GM21723 (cell line): ENCODE measurements around the gene DYNLRB1.
"Not testable (repeated sequence)": the region's sequence is repeated elsewhere in the genome, so short reads cannot be mapped to it uniquely, and the experiment has no call there.

Experiments used
- ATAC-seq: cut with Tn5 transposase; IDR thresholded peaks from one replicate; pipeline ENCODE4 v1.9.1; 2021; ENCODE audit warnings: mild to moderate bottlenecking, moderate library complexity; ENCODE audit not compliant: unreplicated experiment

The DYNLRB1 gene

GRCh38 chr20:34516247-34517113 lies at the start of gene DYNLRB1:
Gene DYNLRB1 (plus strand): TSS chr20:34516422. CDS start chr20:34516459, 37 bp downstream.
- peak; percentile 71 for ATAC-seq

GRCh38 chr20:34468951-34469350 lies 47.3 kb upstream of the DYNLRB1 start:
- no peak for ATAC-seq

- ATAC-seq = no peak
These were observed 43.8 kb upstream of the DYNLRB1 start for GRCh38 chr20:34472246-34472925.

- ATAC-seq = no peak
These were observed 42.8 kb upstream of the DYNLRB1 start for GRCh38 chr20:34473262-34473883.

- peak; percentile 56 for ATAC-seq
These were observed 40.1 kb upstream of the DYNLRB1 start for GRCh38 chr20:34475979-34476736.

GRCh38 chr20:34479627-34480026 lies 36.6 kb upstream of the DYNLRB1 start:
- no peak for ATAC-seq

- ATAC-seq = not testable (repeated sequence)
These were observed 34.1 kb upstream of the DYNLRB1 start for GRCh38 chr20:34482154-34482553.

- ATAC-seq = not testable (repeated sequence)
These were observed 32.5 kb upstream of the DYNLRB1 start for GRCh38 chr20:34483585-34484220.

- ATAC-seq = no peak
These were observed 31.1 kb upstream of the DYNLRB1 start for GRCh38 chr20:34485068-34485634.

- no peak for ATAC-seq
These were observed 24.8 kb upstream of the DYNLRB1 start for GRCh38 chr20:34491226-34491931.

- ATAC-seq = no peak
These were observed 24.2 kb upstream of the DYNLRB1 start for GRCh38 chr20:34491932-34492509.

- ATAC-seq = no peak
These were observed 22.6 kb upstream of the DYNLRB1 start for GRCh38 chr20:34493646-34494045.

GRCh38 chr20:34495307-34495706 lies 20.9 kb upstream of the DYNLRB1 start:
- no peak for ATAC-seq

GRCh38 chr20:34495916-34496315 lies 20.3 kb upstream of the DYNLRB1 start:
- no peak for ATAC-seq

- not testable (repeated sequence) for ATAC-seq
These were observed 18.6 kb upstream of the DYNLRB1 start for GRCh38 chr20:34497596-34497995.

- ATAC-seq = no peak
These were observed 15.4 kb upstream of the DYNLRB1 start for GRCh38 chr20:34500823-34501222.

- ATAC-seq = no peak
These were observed 9.7 kb upstream of the DYNLRB1 start for GRCh38 chr20:34506480-34506879.

GRCh38 chr20:34507702-34508413 lies 8.4 kb upstream of the DYNLRB1 start:
- no peak for ATAC-seq
